ENCODE results near the gene IDNK. TPM values are rescaled to one million over a fixed set of nuclear protein-coding genes. Genes with fewer than 3 reads are reported as not detected.

IDNK gene
- total RNA-seq, 1 donor from 2014 or later: 2.8 TPM

GRCh38 chr9:83633255-83633654 lies 10.3 kb downstream of the IDNK start:
- H3K27me3 Mint-ChIP-seq (ENCODE audit: unreplicated experiment): no peaks in the 10 kb centered on the region
- H3K4me1 Mint-ChIP-seq (ENCODE audit: low read depth, unreplicated experiment): peaks cover 18% of the 10 kb centered on the region
- no peak overlapping the region for H3K4me3 Mint-ChIP-seq (ENCODE audit: unreplicated experiment)
- no peak overlapping the region for H3K27ac Mint-ChIP-seq (ENCODE audit: unreplicated experiment)
- no peaks in the 10 kb centered on the region for H3K36me3 Mint-ChIP-seq (ENCODE audit: unreplicated experiment)
- no peak for DNase-seq
- H3K9me3 Mint-ChIP-seq (ENCODE audit: unreplicated experiment): no peaks in the 10 kb centered on the region
- TF ChIP-seq CTCF (IDR thresholded peaks at IDR 0.05; ENCODE audit: partially characterized antibody, unreplicated experiment): no peak

- Mint-ChIP-seq H3K4me1 (ENCODE audit: low read depth, unreplicated experiment) (peaks cover 18% of the 10 kb centered on the region), H3K4me3 (ENCODE audit: unreplicated experiment) (no peak overlapping the region), H3K9me3 (ENCODE audit: unreplicated experiment) (no peaks in the 10 kb centered on the region), H3K27ac (ENCODE audit: unreplicated experiment) (no peak overlapping the region), H3K36me3 (ENCODE audit: unreplicated experiment) (no peaks in the 10 kb centered on the region), H3K27me3 (ENCODE audit: unreplicated experiment) (no peaks in the 10 kb centered on the region)
- no peak for DNase-seq
- no peak for TF ChIP-seq CTCF (IDR thresholded peaks at IDR 0.05; ENCODE audit: partially characterized antibody, unreplicated experiment)
These were observed 10.7 kb downstream of the IDNK start for GRCh38 chr9:83633676-83634075.

- Mint-ChIP-seq H3K9me3 (ENCODE audit: unreplicated experiment) (no peaks in the 10 kb centered on the region), H3K36me3 (ENCODE audit: unreplicated experiment) (no peaks in the 10 kb centered on the region), H3K27ac (ENCODE audit: unreplicated experiment) (no peak overlapping the region), H3K4me1 (ENCODE audit: low read depth, unreplicated experiment) (peaks cover 15% of the 10 kb centered on the region), H3K4me3 (ENCODE audit: unreplicated experiment) (no peak overlapping the region), H3K27me3 (ENCODE audit: unreplicated experiment) (no peaks in the 10 kb centered on the region)
- TF ChIP-seq CTCF (IDR thresholded peaks at IDR 0.05; ENCODE audit: partially characterized antibody, unreplicated experiment): no peak
- no peak for DNase-seq
These were observed 13.9 kb downstream of the IDNK start for GRCh38 chr9:83636813-83637212.

GRCh38 chr9:83637389-83637788 lies 14.4 kb downstream of the IDNK start:
- no peak overlapping the region for H3K4me3 Mint-ChIP-seq (ENCODE audit: unreplicated experiment)
- DNase-seq: no peak
- no peaks in the 10 kb centered on the region for H3K9me3 Mint-ChIP-seq (ENCODE audit: unreplicated experiment)
- H3K4me1 Mint-ChIP-seq (ENCODE audit: low read depth, unreplicated experiment): peaks cover 15% of the 10 kb centered on the region
- no peaks in the 10 kb centered on the region for H3K27me3 Mint-ChIP-seq (ENCODE audit: unreplicated experiment)
- TF ChIP-seq CTCF (IDR thresholded peaks at IDR 0.05; ENCODE audit: partially characterized antibody, unreplicated experiment): no peak
- no peak overlapping the region for H3K27ac Mint-ChIP-seq (ENCODE audit: unreplicated experiment)
- no peaks in the 10 kb centered on the region for H3K36me3 Mint-ChIP-seq (ENCODE audit: unreplicated experiment)

GRCh38 chr9:83639266-83639665 lies 16.3 kb downstream of the IDNK start:
- H3K4me3 Mint-ChIP-seq (ENCODE audit: unreplicated experiment): no peak overlapping the region
- H3K4me1 Mint-ChIP-seq (ENCODE audit: low read depth, unreplicated experiment): peaks cover 15% of the 10 kb centered on the region
- no peaks in the 10 kb centered on the region for H3K27me3 Mint-ChIP-seq (ENCODE audit: unreplicated experiment)
- no peaks in the 10 kb centered on the region for H3K36me3 Mint-ChIP-seq (ENCODE audit: unreplicated experiment)
- H3K27ac Mint-ChIP-seq (ENCODE audit: unreplicated experiment): no peak overlapping the region
- no peak for TF ChIP-seq CTCF (IDR thresholded peaks at IDR 0.05; ENCODE audit: partially characterized antibody, unreplicated experiment)
- DNase-seq: no peak
- H3K9me3 Mint-ChIP-seq (ENCODE audit: unreplicated experiment): no peaks in the 10 kb centered on the region

Data from glutamatergic neuron (in vitro differentiated cells).